CD14-positive monocyte (primary cell): Measurements from ENCODE around the gene SNX2. TPM values are rescaled to one million over a fixed set of nuclear protein-coding genes. Genes with fewer than 3 reads are reported as not detected.

Experiments used
- DNase-seq, 3 donors: peaks; one replicate each; pipeline ENCODE4 v3.0.0-alpha.2; 2011 to 2022
- H2AFZ ChIP-seq: 2 replicates; pipeline ENCODE4 v1.6.0; 2012; ENCODE audit warnings: mild to moderate bottlenecking, low read depth, low read length, inconsistent platforms; ENCODE audit not compliant: insufficient read depth, poor library complexity, severe bottlenecking
- H3K27ac ChIP-seq, 2 donors: 1 replicate in 1 of 2; 2 replicates in 1 of 2; pipeline ENCODE4 v1.5.1; 2012 to 2013; ENCODE audit warnings: low read length in 2 of 2, control low read depth in 1 of 2, inconsistent platforms in 1 of 2, low read depth in 1 of 2, mild to moderate bottlenecking in 1 of 2
- H3K27me3 ChIP-seq, 2 donors: one replicate each; pipeline versions ENCODE4 v1.6.0 to v1.6.1; 2011 to 2013; ENCODE audit warnings: low read length in 2 of 2; ENCODE audit not compliant: control insufficient read depth in 2 of 2, insufficient read depth in 2 of 2
- H3K36me3 ChIP-seq, 2 donors: replicated peaks in 1 of 2; 1 replicate in 1 of 2; 2 replicates in 1 of 2; pipeline versions ENCODE4 v1.5.1 to v1.6.1; 2012 to 2013; ENCODE audit warnings: low read length in 2 of 2, control low read depth in 1 of 2, inconsistent platforms in 1 of 2, mild to moderate bottlenecking in 1 of 2; ENCODE audit not compliant: insufficient read depth in 2 of 2, control insufficient read depth in 1 of 2
- H3K4me1 ChIP-seq, 2 donors: 1 replicate in 1 of 2; 2 replicates in 1 of 2; pipeline versions ENCODE4 v1.5.1 to v1.6.1; 2012 to 2013; ENCODE audit warnings: low read length in 2 of 2, control low read depth in 1 of 2, inconsistent platforms in 1 of 2, mild to moderate bottlenecking in 1 of 2, moderate library complexity in 1 of 2; ENCODE audit not compliant: insufficient read depth in 2 of 2, control insufficient read depth in 1 of 2
- H3K4me2 ChIP-seq: replicated peaks from 2 replicates; pipeline ENCODE3; 2012; ENCODE audit warnings: low read length, moderate library complexity, mild to moderate bottlenecking; ENCODE audit not compliant: poor library complexity, severe bottlenecking; ENCODE audit errors: extremely low read depth
- H3K4me3 ChIP-seq, 3 experiments: fragments of 200-600 bp in 1 of 3; sonication (generic) in 1 of 3; replicated peaks in 1 of 3; 1 replicate in 2 of 3; 2 replicates in 1 of 3; pipeline ENCODE4 v1.5.1; 2011 to 2013; ENCODE audit warnings: low read length in 3 of 3, mild to moderate bottlenecking in 3 of 3, control low read depth in 2 of 3, low read depth in 2 of 3, inconsistent platforms in 1 of 3, moderate library complexity in 1 of 3
- H3K79me2 ChIP-seq: 2 replicates; pipeline ENCODE4 v1.6.0; 2012; ENCODE audit warnings: mild to moderate bottlenecking, control low read depth, inconsistent platforms, low read length, moderate library complexity; ENCODE audit not compliant: insufficient read depth
- H3K9ac ChIP-seq: 2 replicates; pipeline ENCODE4 v1.6.0; 2017; ENCODE audit warnings: low read length, mild to moderate bottlenecking; ENCODE audit not compliant: insufficient read depth, poor library complexity, severe bottlenecking
- H3K9me3 ChIP-seq, 2 donors: replicated peaks in 1 of 2; 1 replicate in 1 of 2; 2 replicates in 1 of 2; pipeline versions ENCODE4 v1.5.1 to v1.6.1; 2012 to 2013; ENCODE audit warnings: low read length in 2 of 2, control low read depth in 1 of 2; ENCODE audit not compliant: control insufficient read depth in 1 of 2, insufficient read depth in 1 of 2
- H4K20me1 ChIP-seq: 2 replicates; pipeline ENCODE4 v1.6.0; 2012; ENCODE audit warnings: mild to moderate bottlenecking, low read length, control low read depth, moderate library complexity; ENCODE audit not compliant: insufficient read depth
- H3K27ac Mint-ChIP-seq, 7 donors: one replicate each; pipeline ENCODE4 v1.8.0; 2020; ENCODE audit warnings: mild to moderate bottlenecking in 7 of 7, mixed read lengths in 7 of 7, moderate library complexity in 6 of 7, inconsistent platforms in 2 of 7
- H3K27me3 Mint-ChIP-seq, 3 donors: one replicate each; pipeline ENCODE4 v1.8.0; 2021 to 2022; ENCODE audit warnings: low read depth in 3 of 3, mild to moderate bottlenecking in 3 of 3, mixed read lengths in 3 of 3, moderate library complexity in 3 of 3, inconsistent platforms in 1 of 3
- H3K36me3 Mint-ChIP-seq, 2 donors: one replicate each; pipeline ENCODE4 v1.8.0; 2020; ENCODE audit warnings: mixed read lengths in 2 of 2, inconsistent platforms in 1 of 2, mild to moderate bottlenecking in 1 of 2
- H3K4me1 Mint-ChIP-seq: one replicate; pipeline ENCODE4 v1.8.0; 2020; ENCODE audit warnings: mild to moderate bottlenecking, mixed read lengths
- H3K4me3 Mint-ChIP-seq, 2 donors: one replicate each; pipeline ENCODE4 v1.8.0; 2020; ENCODE audit warnings: mild to moderate bottlenecking in 2 of 2, mixed read lengths in 2 of 2, moderate library complexity in 1 of 2
- H3K9me3 Mint-ChIP-seq, 7 donors: one replicate each; pipeline ENCODE4 v1.8.0; 2020 to 2022; ENCODE audit warnings: mixed read lengths in 7 of 7, mild to moderate bottlenecking in 6 of 7, moderate library complexity in 6 of 7, inconsistent platforms in 2 of 7
- CTCF ChIP-seq: fragments of 200-600 bp; IDR thresholded peaks from one replicate; pipeline ENCODE4 v1.8.0; 2022; ENCODE audit warnings: antibody characterized with exemption, mild to moderate bottlenecking
- WGBS: methylation state at CpG from one replicate; pipeline ENCODE4 v1.1.5; 2013; ENCODE audit warnings: missing lambda C conversion rate; ENCODE audit not compliant: insufficient coverage; 5-methylcytosine and 5-hydroxymethylcytosine counted together
- intact Hi-C, 2 donors: fragments of 100-400 bp; cut with micrococcal nuclease; formaldehyde crosslinking; loops; one replicate each; pipeline versions ENCODE4 v1.15.0 to v1.15.1; 2023
- polyA plus RNA-seq, 3 donors: library from polyadenylated mRNA; depleted of rRNA in 1 of 3; unstranded in 2 of 3; stranded (reverse) in 1 of 3; fragments of 300-500 nt in 2 of 3; fragments of >200 nt in 1 of 3; fragmentation: Illumina TruSeq in 2 of 3; gene quantifications; 1 replicate in 2 of 3; 2 replicates in 1 of 3; pipeline ENCODE4 v1.2.3, GENCODE V29; 2012 to 2021

SNX2 gene
- polyA plus RNA-seq, 3 donors, result 84.6 to 264 (median 263) TPM

- peaks cover 0 to 5% (median 2%) of the 10 kb centered on the region in 3 donors for H3K27me3 Mint-ChIP-seq
- Histone ChIP-seq H3K27me3 (no peaks in the 10 kb centered on the region), H3K4me2 (no peak overlapping the region), H2AFZ (no peak overlapping the region), H3K36me3 (no peaks in the 10 kb centered on the region), H3K4me1 (no peaks in the 10 kb centered on the region), H3K9me3 (no peaks in the 10 kb centered on the region), H3K27ac (no peak overlapping the region), H3K4me3 (no peak overlapping the region), H3K79me2 (no peaks in the 10 kb centered on the region), H4K20me1 (no peaks in the 10 kb centered on the region), H3K9ac (no peak overlapping the region)
- intact Hi-C loops, result no loop called here
- peaks cover 8% of the 10 kb centered on the region for H3K4me1 Mint-ChIP-seq
- no peak overlapping the region for H3K27ac Mint-ChIP-seq
- no peak overlapping the region for H3K4me3 Mint-ChIP-seq
- no peaks in the 10 kb centered on the region for H3K36me3 Mint-ChIP-seq
- TF ChIP-seq CTCF, result no peak
- no CpG with 5 or more reads among the region's 1 CpG for WGBS
- no peak for DNase-seq
- H3K9me3 Mint-ChIP-seq, result peaks cover 0 to 10% (median 6%) of the 10 kb centered on the region in 7 donors
These were observed 44.8 kb upstream of the SNX2 start for GRCh38 chr5:122730037-122730436.

GRCh38 chr5:122730456-122730855 is 44.4 kb upstream of the SNX2 start:
- no peak overlapping the region for H3K9ac ChIP-seq
- H3K4me1 ChIP-seq, result no peaks in the 10 kb centered on the region
- no peak overlapping the region for H3K4me3 ChIP-seq
- no peaks in the 10 kb centered on the region for H4K20me1 ChIP-seq
- no peak overlapping the region for H3K27ac Mint-ChIP-seq
- peaks cover 0 to 5% (median 2%) of the 10 kb centered on the region in 3 donors for H3K27me3 Mint-ChIP-seq
- intact Hi-C loops, result no loop called here
- no peak overlapping the region for H2AFZ ChIP-seq
- peaks cover under 1 to 12% (median 10%) of the 10 kb centered on the region in 7 donors for H3K9me3 Mint-ChIP-seq
- H3K27ac ChIP-seq, result no peak overlapping the region
- no peaks in the 10 kb centered on the region for H3K36me3 ChIP-seq
- H3K9me3 ChIP-seq, result peaks cover 0 to 4% of the 10 kb centered on the region in 2 donors
- H3K36me3 Mint-ChIP-seq, result no peaks in the 10 kb centered on the region
- peaks cover 8% of the 10 kb centered on the region for H3K4me1 Mint-ChIP-seq
- DNase-seq, result no peak
- WGBS, result no CpG with 5 or more reads among the region's 1 CpG
- no peaks in the 10 kb centered on the region for H3K27me3 ChIP-seq
- H3K4me3 Mint-ChIP-seq, result no peak overlapping the region
- no peaks in the 10 kb centered on the region for H3K79me2 ChIP-seq
- TF ChIP-seq CTCF, result no peak
- no peak overlapping the region for H3K4me2 ChIP-seq
